ENCODE results near the gene OR6P1. TPM values are rescaled to one million over a fixed set of nuclear protein-coding genes. Genes with fewer than 3 reads are reported as not detected.

Gene OR6P1
- total and polyA plus RNA-seq, 2 of the 8 experiments (the other 6 are each of a cell fraction or from before 2014, with no cell fraction given) = not detected

DNA sequence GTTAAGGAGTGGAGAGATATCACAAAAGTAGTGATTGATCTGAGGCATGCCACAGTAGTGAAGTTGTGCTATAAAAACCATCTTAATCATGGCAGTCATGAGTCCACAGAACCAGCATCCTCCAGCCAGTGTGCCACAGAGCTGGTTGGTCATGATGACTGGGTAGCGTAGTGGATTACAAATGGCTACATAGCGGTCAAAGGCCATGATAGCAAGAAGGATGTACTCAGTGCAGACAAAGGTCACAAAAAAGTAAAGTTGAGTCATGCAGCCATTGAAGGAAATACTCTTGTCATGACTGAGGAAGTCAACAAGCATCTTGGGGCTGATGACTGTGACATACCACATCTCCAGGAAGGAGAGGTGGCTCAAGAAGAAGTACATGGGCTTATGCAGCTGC lies 22.8 kb downstream of the OR6P1 start:
- H3K9ac ChIP-seq (replicated peaks in 1 of 4; ENCODE audit: extremely low read depth in 1 of 4, low read depth in 3 of 4, low read length in 3 of 4) = no peak overlapping the region
- H3K23me2 ChIP-seq (ENCODE audit: low read depth, low read length) = no peaks in the 10 kb centered on the region
- H3K27me3 ChIP-seq (replicated peaks in 1 of 4; ENCODE audit: control insufficient read depth in 3 of 4, extremely low read depth in 1 of 4, insufficient read depth in 3 of 4, low read length in 3 of 4) = no peaks in the 10 kb centered on the region
- H4K5ac ChIP-seq (ENCODE audit: insufficient read length, low read depth, low read length) = no peak overlapping the region
- no peak overlapping the region for H2BK20ac ChIP-seq (ENCODE audit: low read length)
- H3K23ac ChIP-seq (ENCODE audit: insufficient read length) = no peak overlapping the region
- no peak overlapping the region for H4K91ac ChIP-seq (replicated peaks; ENCODE audit: insufficient read length, low read length)
- H3K9me3 ChIP-seq (ENCODE audit: insufficient read depth in 2 of 2, low read depth in 1 of 2, low read length in 1 of 2) = no peaks in the 10 kb centered on the region
- H3K79me1 ChIP-seq (ENCODE audit: low read depth, low read length) = no peaks in the 10 kb centered on the region
- no peak overlapping the region for H3K4me2 ChIP-seq (ENCODE audit: insufficient read depth in 1 of 2, low read depth in 2 of 2, low read length in 2 of 2)
- H2BK120ac ChIP-seq (replicated peaks; ENCODE audit: low read depth, low read length) = no peak overlapping the region
- POLR2A ChIA-PET (ENCODE audit: partially characterized antibody) = no interaction called here
- no peaks in the 10 kb centered on the region for H3K79me2 ChIP-seq (ENCODE audit: control insufficient read depth in 1 of 2, insufficient read depth in 2 of 2, low read length in 2 of 2)
- H3K18ac ChIP-seq (ENCODE audit: extremely low read depth, low read length) = no peak overlapping the region
- no peak overlapping the region for H3K4ac ChIP-seq (replicated peaks; ENCODE audit: insufficient read length, low read depth, low read length)
- no peaks in the 10 kb centered on the region for H3K36me3 ChIP-seq (ENCODE audit: control insufficient read depth in 2 of 4, insufficient read depth in 4 of 4, low read length in 3 of 4)
- no peak overlapping the region for H3K56ac ChIP-seq (replicated peaks; ENCODE audit: insufficient read length, low read depth, low read length)
- H2BK12ac ChIP-seq (ENCODE audit: low read depth, low read length) = no peak overlapping the region
- no peak overlapping the region for H2BK15ac ChIP-seq (ENCODE audit: low read length)
- no peaks in the 10 kb centered on the region for H3K4me1 ChIP-seq (replicated peaks in 1 of 4; ENCODE audit: control insufficient read depth in 3 of 4, insufficient read depth in 4 of 4, low read length in 3 of 4)
- FAIRE-seq (no peak), DNase-seq (ENCODE audit: low read depth in 1 of 2, low spot score in 2 of 2) (no peak)
- no peak overlapping the region for H2AK5ac ChIP-seq (ENCODE audit: low read depth, low read length)
- no peak overlapping the region for H2BK5ac ChIP-seq (ENCODE audit: low read depth, low read length)
- CTCF ChIA-PET (ENCODE audit: partially characterized antibody) = no interaction called here
- H4K20me1 ChIP-seq (replicated peaks in 1 of 2; ENCODE audit: control insufficient read depth in 1 of 2, insufficient read depth in 2 of 2, low read length in 2 of 2) = no peaks in the 10 kb centered on the region
- H3K14ac ChIP-seq (ENCODE audit: insufficient read length) = no peak overlapping the region
- no peak overlapping the region for H3K4me3 ChIP-seq (ENCODE audit: extremely low read depth in 1 of 4, insufficient read depth in 2 of 4, low read depth in 3 of 4, low read length in 4 of 4)
- H3K27ac ChIP-seq (ENCODE audit: low read depth, low read length) = no peak overlapping the region
- H4K8ac ChIP-seq (ENCODE audit: extremely low read depth, insufficient read depth, low read length) = no peak overlapping the region
- WGBS, 2 experiments (ENCODE audit: extremely low coverage in 1 of 2, insufficient coverage in 1 of 2, insufficient read length in 1 of 2, insufficient replicate concordance in 2 of 2, low coverage in 1 of 2, low lambda C conversion rate in 2 of 2, missing lambda C conversion rate in 1 of 2) = 100% methylated on average over 2 of the region's 2 CpGs; no CpG with 5 or more reads in 1 of the 2 experiments
- H2AFZ ChIP-seq (ENCODE audit: low read length) = no peak overlapping the region
- no peak for TF ChIP-seq SP2 (IDR thresholded peaks at IDR 0.05; ENCODE audit: low read length)
- no peak for TF ChIP-seq RBBP5 (IDR thresholded peaks at IDR 0.05; ENCODE audit: borderline replicate concordance, low read depth, low read length)
- no peak for TF ChIP-seq CEBPB (IDR thresholded peaks at IDR 0.05; ENCODE audit: low read depth, low read length)
- no peak for TF ChIP-seq ATF2 (IDR thresholded peaks at IDR 0.05; ENCODE audit: low read length)
- no peak for TF ChIP-seq TAF7 (optimal IDR thresholded peaks at IDR 0.05; ENCODE audit: borderline replicate concordance, low read depth, low read length)
- TF ChIP-seq SIX5 (IDR thresholded peaks at IDR 0.05; ENCODE audit: low read depth, low read length) = no peak
- TF ChIP-seq EGR1 (IDR thresholded peaks at IDR 0.05; ENCODE audit: borderline replicate concordance, low read depth, low read length) = no peak
- TF ChIP-seq JUND (IDR thresholded peaks at IDR 0.05; ENCODE audit: low read length) = no peak
- TF ChIP-seq MAX (IDR thresholded peaks at IDR 0.05) = no peak
- no peak for TF ChIP-seq FOSL1 (IDR thresholded peaks at IDR 0.05; ENCODE audit: insufficient read depth, low read depth, low read length)
- TF ChIP-seq CHD1 (IDR thresholded peaks at IDR 0.05; ENCODE audit: low read depth, low read length) = no peak
- no peak for TF ChIP-seq HDAC6 (IDR thresholded peaks at IDR 0.05; ENCODE audit: low read depth, low read length)
- no peak for TF ChIP-seq SP1 (IDR thresholded peaks at IDR 0.05; ENCODE audit: low read depth, low read length)
- TF ChIP-seq CTBP2 (IDR thresholded peaks at IDR 0.05; ENCODE audit: borderline replicate concordance, insufficient read depth, insufficient read length, low read length) = no peak
